Liver (tissue), 9 donors: ENCODE measurements around the gene VTN. TPM values are rescaled to one million over a fixed set of nuclear protein-coding genes. Genes with fewer than 3 reads are reported as not detected.

Experiments
- DNase-seq: peaks from one replicate; pipeline ENCODE4 v3.0.0-alpha.2; 2017; ENCODE audit warnings: low spot score
- H3K27ac ChIP-seq, 2 donors: one replicate each; pipeline ENCODE4 v1.7.0; 2013; ENCODE audit warnings: inconsistent platforms in 2 of 2, low read length in 2 of 2, control low read depth in 1 of 2, low read depth in 1 of 2, mild to moderate bottlenecking in 1 of 2
- H3K27me3 ChIP-seq, 4 donors: one replicate each; pipeline versions ENCODE4 v1.6.1 to v1.7.0; 2013; ENCODE audit warnings: low read length in 3 of 4, inconsistent platforms in 1 of 4, mild to moderate bottlenecking in 1 of 4, moderate library complexity in 1 of 4; ENCODE audit not compliant: control insufficient read depth in 4 of 4, insufficient read depth in 4 of 4
- H3K36me3 ChIP-seq, 4 donors: one replicate each; pipeline versions ENCODE4 v1.6.1 to v1.7.0; 2013; ENCODE audit warnings: low read length in 3 of 4, mild to moderate bottlenecking in 3 of 4, low read depth in 1 of 4, moderate library complexity in 1 of 4; ENCODE audit not compliant: control insufficient read depth in 4 of 4, insufficient read depth in 3 of 4
- H3K4me1 ChIP-seq, 4 donors: one replicate each; pipeline versions ENCODE4 v1.6.1 to v1.7.0; 2013; ENCODE audit warnings: low read length in 3 of 4, mild to moderate bottlenecking in 3 of 4, moderate library complexity in 1 of 4; ENCODE audit not compliant: control insufficient read depth in 4 of 4, insufficient read depth in 4 of 4
- H3K4me3 ChIP-seq, 3 donors: one replicate each; pipeline versions ENCODE4 v1.6.1 to v1.7.0; 2013; ENCODE audit warnings: low read length in 3 of 3, control low read depth in 1 of 3, low read depth in 1 of 3, mild to moderate bottlenecking in 1 of 3
- H3K9ac ChIP-seq, 2 donors: one replicate each; pipeline ENCODE4 v1.7.0; 2013; ENCODE audit warnings: low read length in 2 of 2, mild to moderate bottlenecking in 2 of 2, moderate library complexity in 2 of 2, control low read depth in 1 of 2, low read depth in 1 of 2
- H3K9me3 ChIP-seq, 4 donors: one replicate each; pipeline versions ENCODE4 v1.6.1 to v1.7.0; 2013; ENCODE audit warnings: low read length in 3 of 4; ENCODE audit not compliant: control insufficient read depth in 4 of 4
- CTCF ChIP-seq: fragments of 150-350 bp; IDR thresholded peaks from 2 replicates; pipeline ENCODE4 v1.5.1; 2017; ENCODE audit warnings: improper control_type of control experiment, low read depth, low read length; ENCODE audit not compliant: missing input control
- EGR1 ChIP-seq, 2 donors: IDR thresholded peaks; 2 replicates each; pipeline ENCODE4 v1.6.1; 2016 to 2018; ENCODE audit warnings: antibody characterized with exemption in 2 of 2, low read depth in 2 of 2
- FOXA1 ChIP-seq: IDR thresholded peaks from 2 replicates; pipeline ENCODE4 v1.6.1; 2016; ENCODE audit warnings: antibody characterized with exemption
- FOXA2 ChIP-seq: IDR thresholded peaks from 2 replicates; pipeline ENCODE4 v1.6.1; 2016; ENCODE audit warnings: antibody characterized with exemption
- GABPA ChIP-seq, 2 donors: IDR thresholded peaks in 1 of 2; conservative IDR thresholded peaks in 1 of 2; 2 replicates each; pipeline ENCODE4 v1.6.1; 2016; ENCODE audit warnings: antibody characterized with exemption in 2 of 2, mild to moderate bottlenecking in 1 of 2, moderate library complexity in 1 of 2
- HNF4A ChIP-seq, 2 donors: conservative IDR thresholded peaks; 2 replicates each; pipeline ENCODE4 v1.6.1; 2016; ENCODE audit warnings: antibody characterized with exemption in 2 of 2, mild to moderate bottlenecking in 2 of 2
- HNF4G ChIP-seq: IDR thresholded peaks from 2 replicates; pipeline ENCODE4 v1.6.1; 2016; ENCODE audit warnings: antibody characterized with exemption
- JUND ChIP-seq, 2 donors: IDR thresholded peaks; 2 replicates each; pipeline ENCODE4 v1.6.1; 2016; ENCODE audit warnings: antibody characterized with exemption in 2 of 2
- NR2F2 ChIP-seq: IDR thresholded peaks from 2 replicates; pipeline ENCODE4 v1.6.1; 2016; ENCODE audit warnings: antibody characterized with exemption
- RAD21 ChIP-seq, 2 donors: IDR thresholded peaks; 2 replicates each; pipeline ENCODE4 v1.6.1; 2016; ENCODE audit warnings: antibody characterized with exemption in 2 of 2, mild to moderate bottlenecking in 2 of 2
- REST ChIP-seq: IDR thresholded peaks from 2 replicates; pipeline ENCODE4 v1.6.1; 2016; ENCODE audit warnings: antibody characterized with exemption, mild to moderate bottlenecking
- RXRA ChIP-seq, 2 donors: IDR thresholded peaks; 2 replicates each; pipeline ENCODE4 v1.6.1; 2017 to 2018; ENCODE audit warnings: antibody characterized with exemption in 2 of 2, mild to moderate bottlenecking in 1 of 2
- SP1 ChIP-seq: IDR thresholded peaks from 2 replicates; pipeline ENCODE4 v1.6.1; 2018; ENCODE audit warnings: antibody characterized with exemption, mild to moderate bottlenecking
- TAF1 ChIP-seq: conservative IDR thresholded peaks from 2 replicates; pipeline ENCODE4 v1.6.1; 2016; ENCODE audit warnings: antibody characterized with exemption, mild to moderate bottlenecking
- YY1 ChIP-seq: IDR thresholded peaks from 2 replicates; pipeline ENCODE4 v1.6.1; 2016; ENCODE audit warnings: antibody characterized with exemption, mild to moderate bottlenecking
- ZBTB33 ChIP-seq: IDR thresholded peaks from 2 replicates; pipeline ENCODE4 v1.6.1; 2016; ENCODE audit warnings: antibody characterized with exemption
- WGBS: extraction: QIAGEN DNeasy Blood & Tissue Kit; methylation state at CpG from one replicate; pipeline ENCODE4 v1.1.7; 2013; 5-methylcytosine and 5-hydroxymethylcytosine counted together
- polyA plus RNA-seq, 2 donors: library from polyadenylated mRNA; stranded (reverse) in 1 of 2; unstranded in 1 of 2; fragments of 200-250 nt in 1 of 2; fragments of >200 nt in 1 of 2; fragmentation: Nextera tagmentation in 1 of 2; extraction: Ambion mirVana in 1 of 2; gene quantifications; one replicate each; pipeline versions ENCODE4 v1.2.1 to v1.2.3, GENCODE V29; 2013 to 2015
- total RNA-seq, 2 donors: library from RNA; depleted of rRNA; stranded (reverse); fragments of >200 nt; gene quantifications; one replicate each; pipeline ENCODE4 v1.2.3, GENCODE V29; 2014
- TF ChIP-seq, protein P1 (sequence below): IDR thresholded peaks from 2 replicates; pipeline ENCODE4 v1.6.1; 2016; ENCODE audit warnings: antibody characterized with exemption
- TF ChIP-seq, protein P2 (sequence below): IDR thresholded peaks from 2 replicates; pipeline ENCODE4 v1.6.1; 2016; ENCODE audit warnings: antibody characterized with exemption
- donor health status: healthy.
- donor health status: healthy.
- donor health status: healthy.
- donor health status: healthy.
- donor health status: healthy.

The VTN gene
- total and polyA plus RNA-seq, 4 donors, result 1,668 to 4,059 (median 3,520) TPM

DNA sequence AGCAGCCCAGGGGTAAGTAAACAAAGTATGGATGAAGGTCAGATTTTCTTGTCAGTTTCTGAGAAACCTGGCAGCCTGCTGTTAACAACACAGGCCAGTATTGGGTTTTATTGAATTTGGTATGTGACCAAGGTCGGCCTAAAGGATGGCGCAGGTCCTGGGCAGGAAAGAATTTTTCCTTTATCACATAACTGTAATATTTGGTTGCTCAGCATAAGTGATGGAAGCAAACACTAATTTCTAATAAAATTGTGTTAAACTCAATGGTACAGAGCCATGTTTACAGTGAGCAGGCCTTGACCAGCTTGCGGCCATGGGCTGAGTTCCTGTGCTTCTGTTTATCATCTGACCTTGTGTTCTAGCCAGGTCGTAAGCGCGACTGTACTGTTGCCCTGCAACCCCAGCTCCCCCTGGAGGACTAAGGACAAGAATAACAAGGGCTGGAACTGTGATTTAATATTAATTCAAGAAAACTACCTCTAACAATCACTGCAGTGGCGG, 23.3 kb downstream of the VTN start:
- peaks cover 23 to 69% (median 56%) of the 10 kb centered on the region in 4 donors for H3K4me1 ChIP-seq
- H3K9ac ChIP-seq, result peak overlapping the region; percentile 57 to 77
- TF ChIP-seq REST (peak; percentile 61), EGR1 (IDR thresholded peaks at IDR 0.05; ENCODE audit: low read depth in 2 of 2) (peak in 1 of 2 donors; percentile 11), ZBTB33 (peak; percentile 54), TAF1 (no peak), FOXA2 (peak; percentile 57), YY1 (peak; percentile 85), HNF4A (conservative IDR thresholded peaks at IDR 0.05) (peak; percentile 70 to 71), JUND (IDR thresholded peaks at IDR 0.05) (peak in 1 of 2 donors; percentile 27), GABPA (IDR thresholded peaks at IDR 0.05 in 1 of 2, conservative IDR thresholded peaks at IDR 0.05 in 1 of 2) (peak in 1 of 2 donors; percentile 66), RAD21 (IDR thresholded peaks at IDR 0.05) (peak; percentile 80 to 87), RXRA (IDR thresholded peaks at IDR 0.05) (peak; percentile 54 to 77), CTCF (peak; percentile 71), NR2F2 (peak; percentile 84), HNF4G (peak; percentile 3), SP1 (peak; percentile 79), FOXA1 (peak; percentile 69)
- TF ChIP-seq, protein P1, sequence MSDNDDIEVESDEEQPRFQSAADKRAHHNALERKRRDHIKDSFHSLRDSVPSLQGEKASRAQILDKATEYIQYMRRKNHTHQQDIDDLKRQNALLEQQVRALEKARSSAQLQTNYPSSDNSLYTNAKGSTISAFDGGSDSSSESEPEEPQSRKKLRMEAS, result peak; percentile 44
- TF ChIP-seq, protein P2, sequence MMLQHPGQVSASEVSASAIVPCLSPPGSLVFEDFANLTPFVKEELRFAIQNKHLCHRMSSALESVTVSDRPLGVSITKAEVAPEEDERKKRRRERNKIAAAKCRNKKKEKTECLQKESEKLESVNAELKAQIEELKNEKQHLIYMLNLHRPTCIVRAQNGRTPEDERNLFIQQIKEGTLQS, result no peak
- H3K4me3 ChIP-seq, result peak overlapping the region in 1 of 3 donors; percentile 51
- H3K36me3 ChIP-seq, result peaks cover 15 to 60% (median 46%) of the 10 kb centered on the region in 4 donors
- no peaks in the 10 kb centered on the region for H3K27me3 ChIP-seq
- H3K9me3 ChIP-seq, result no peaks in the 10 kb centered on the region
- peak overlapping the region; percentile 57 to 89 for H3K27ac ChIP-seq
- WGBS, result 19% methylated on average over 7 of the region's 7 CpGs
- no peak for DNase-seq
